ENCODE results near the gene PAQR7. TPM values are rescaled to one million over a fixed set of nuclear protein-coding genes. Genes with fewer than 3 reads are reported as not detected.

Gene PAQR7
- total RNA-seq, 1 donor from 2014 or later: 9.4 TPM

DNA sequence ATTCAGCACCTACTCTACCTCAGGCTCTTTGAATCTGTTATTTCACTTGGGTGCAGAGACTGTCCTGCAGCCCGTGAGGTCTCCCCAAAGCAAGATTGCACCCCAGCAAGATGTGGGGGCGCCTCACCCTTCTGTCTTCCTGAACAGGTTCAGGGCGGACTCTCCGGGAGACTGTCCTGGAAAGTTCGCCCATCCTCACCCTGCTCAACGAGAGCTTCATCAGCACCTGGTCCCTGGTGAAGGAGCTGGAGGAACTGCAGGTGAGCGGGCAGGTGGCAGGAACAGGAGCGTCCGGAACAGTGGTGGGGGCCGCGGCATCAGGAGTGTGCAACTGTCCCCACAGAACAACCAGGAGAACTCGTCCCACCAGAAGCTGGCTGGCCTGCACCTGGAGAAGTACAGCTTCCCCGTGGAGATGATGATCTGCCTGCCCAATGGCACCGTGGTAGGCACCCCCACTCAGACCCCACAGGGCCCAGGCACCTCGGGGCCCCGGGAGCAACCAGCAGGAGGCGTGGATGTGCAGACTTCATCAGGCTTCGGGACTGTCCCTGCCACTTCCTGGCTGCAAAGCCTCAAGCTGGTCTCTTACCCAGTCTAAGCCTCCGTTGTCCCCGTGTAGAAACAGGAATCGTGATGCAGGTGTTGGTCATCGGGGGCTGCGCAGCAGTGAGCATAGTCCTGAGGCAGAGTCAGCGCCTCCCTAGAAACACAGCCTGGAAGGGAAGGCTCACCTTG is 61.6 kb downstream of the PAQR7 start:
- H3K4me3 ChIP-seq (ENCODE audit: low read depth, low read length): no peak overlapping the region
- DNase-seq (ENCODE audit: low read depth): no peak
- TF ChIP-seq, protein P1, sequence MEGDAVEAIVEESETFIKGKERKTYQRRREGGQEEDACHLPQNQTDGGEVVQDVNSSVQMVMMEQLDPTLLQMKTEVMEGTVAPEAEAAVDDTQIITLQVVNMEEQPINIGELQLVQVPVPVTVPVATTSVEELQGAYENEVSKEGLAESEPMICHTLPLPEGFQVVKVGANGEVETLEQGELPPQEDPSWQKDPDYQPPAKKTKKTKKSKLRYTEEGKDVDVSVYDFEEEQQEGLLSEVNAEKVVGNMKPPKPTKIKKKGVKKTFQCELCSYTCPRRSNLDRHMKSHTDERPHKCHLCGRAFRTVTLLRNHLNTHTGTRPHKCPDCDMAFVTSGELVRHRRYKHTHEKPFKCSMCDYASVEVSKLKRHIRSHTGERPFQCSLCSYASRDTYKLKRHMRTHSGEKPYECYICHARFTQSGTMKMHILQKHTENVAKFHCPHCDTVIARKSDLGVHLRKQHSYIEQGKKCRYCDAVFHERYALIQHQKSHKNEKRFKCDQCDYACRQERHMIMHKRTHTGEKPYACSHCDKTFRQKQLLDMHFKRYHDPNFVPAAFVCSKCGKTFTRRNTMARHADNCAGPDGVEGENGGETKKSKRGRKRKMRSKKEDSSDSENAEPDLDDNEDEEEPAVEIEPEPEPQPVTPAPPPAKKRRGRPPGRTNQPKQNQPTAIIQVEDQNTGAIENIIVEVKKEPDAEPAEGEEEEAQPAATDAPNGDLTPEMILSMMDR (conservative IDR thresholded peaks at IDR 0.05; ENCODE audit: low read depth, low read length): no peak

DNA sequence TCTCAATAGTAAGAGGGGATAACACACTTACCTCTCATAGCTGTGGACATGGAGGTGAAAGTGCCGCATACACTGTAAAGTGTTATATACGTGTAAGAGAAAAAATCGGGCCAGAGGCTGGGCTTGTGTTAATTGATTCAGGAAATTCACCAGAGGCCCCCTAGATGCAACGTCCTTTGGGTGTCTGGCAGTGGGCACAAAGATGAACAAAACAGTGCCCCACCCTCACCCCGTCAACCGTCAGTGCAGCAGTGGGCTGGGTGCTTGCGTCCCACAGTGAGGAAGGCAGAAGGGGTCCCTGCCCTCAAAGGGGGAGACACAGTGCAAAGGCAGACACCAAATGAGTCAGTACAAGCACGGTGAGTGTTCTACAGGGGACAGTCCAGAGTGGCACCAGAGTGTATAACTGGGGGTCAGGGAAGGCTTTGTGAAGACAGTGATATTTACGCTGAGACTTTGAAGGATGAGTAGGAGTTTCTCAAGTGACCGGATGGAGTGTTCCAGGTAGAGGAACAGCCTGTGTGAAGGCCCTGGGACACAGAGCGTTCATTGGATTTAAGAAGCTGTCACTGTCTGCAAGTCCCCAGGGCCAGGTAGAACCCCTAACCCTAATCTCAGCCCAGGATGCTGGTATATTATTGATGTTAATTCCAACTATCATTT is 62.3 kb downstream of the PAQR7 start:
- DNase-seq (ENCODE audit: low read depth): no peak
- H3K4me3 ChIP-seq (ENCODE audit: low read depth, low read length): no peak overlapping the region
- TF ChIP-seq, protein P1 (conservative IDR thresholded peaks at IDR 0.05; ENCODE audit: low read depth, low read length): no peak

Other genes with a start within 250 kb of the PAQR7 start
- gene SELENON, start 75.5 kb downstream of the PAQR7 start, total RNA-seq: 31.2 and 35.1 TPM in 2 replicates
- 21.6 and 27.3 TPM in 2 replicates for gene MTFR1L, start 55.8 kb downstream of the PAQR7 start, total RNA-seq
- 6.2 and 13.0 TPM in 2 replicates for gene AUNIP, start 16.3 kb downstream of the PAQR7 start, total RNA-seq
- gene STMN1, start 30.7 kb upstream of the PAQR7 start, total RNA-seq: 396 and 554 TPM in 2 replicates
- gene PAFAH2, start 122.4 kb upstream of the PAQR7 start, total RNA-seq: 11.6 and 12.0 TPM in 2 replicates
- gene EXTL1, start 146.1 kb upstream of the PAQR7 start, total RNA-seq: 0.07 and 0.12 TPM in 2 replicates
- gene SLC30A2, start 170.4 kb upstream of the PAQR7 start, total RNA-seq: not detected in 2 replicates
- not detected in 2 replicates for gene TRIM63, start 191.9 kb upstream of the PAQR7 start, total RNA-seq
- gene PDIK1L, start 236.1 kb upstream of the PAQR7 start, total RNA-seq: 3.0 and 12.3 TPM in 2 replicates

Measured in epithelial cell of proximal tubule (primary cell).